ENCODE data around the gene CXCL17.
A peak's percentile ranks its signal among the peaks of the same experiment; 100 is the strongest.
"Not testable (repeated sequence)": the region's sequence is repeated elsewhere in the genome, so short reads cannot be mapped to it uniquely, and the experiment has no call there.

Gene CXCL17

GRCh38 chr19:42455621-42456081, 12.9 kb upstream of the CXCL17 start:
- ChIA-PET CTCF (interaction anchor here (1.0 to 3.2 kb wide), 9 partner anchors 11 to 140 kb away, joined by 3 to 27 read pairs (median 7); partner anchors contain the start of gene CEACAM1), POLR2A (no interaction called here)
- DNase-seq (ENCODE audit: extremely low spot score) = no peak
- no peak for TF ChIP-seq CTCF (IDR thresholded peaks at IDR 0.05; ENCODE audit: control extremely low read depth, extremely low read depth, low read depth, missing control alignments)

- ChIA-PET POLR2A (no interaction called here), CTCF (interaction anchor here (1.0 to 3.2 kb wide), 9 partner anchors 9 to 141 kb away, joined by 3 to 27 read pairs (median 7); partner anchors contain the start of gene CEACAM1)
- no peak for TF ChIP-seq CTCF (IDR thresholded peaks at IDR 0.05; ENCODE audit: control extremely low read depth, extremely low read depth, low read depth, missing control alignments)
- no peak for DNase-seq (ENCODE audit: extremely low spot score)
These were observed 12.3 kb upstream of the CXCL17 start for GRCh38 chr19:42455086-42455485.

DNA sequence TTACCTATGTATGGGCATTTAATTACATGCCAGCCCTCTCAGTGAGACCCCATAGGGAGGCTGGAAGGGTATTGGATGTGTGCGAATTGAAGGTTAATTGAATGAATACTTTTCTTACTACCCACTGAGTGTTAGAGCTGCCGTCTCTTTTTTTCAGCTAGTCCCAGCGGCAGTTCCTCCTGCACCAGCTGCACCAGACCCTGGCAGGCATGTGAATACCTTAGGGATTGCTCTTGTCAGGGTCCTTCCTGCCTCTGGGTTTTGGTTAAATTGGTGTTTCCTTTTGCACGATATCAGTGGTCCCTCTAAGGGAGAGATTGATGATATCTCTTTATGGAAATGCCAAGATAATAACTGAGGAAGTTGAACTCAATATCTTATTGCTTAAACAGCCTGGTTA, 9.8 kb upstream of the CXCL17 start:
- TF ChIP-seq CTCF (IDR thresholded peaks at IDR 0.05; ENCODE audit: control extremely low read depth, extremely low read depth, low read depth, missing control alignments) = no peak
- ChIA-PET CTCF (interaction anchor here (0.9 to 6.8 kb wide), 6 partner anchors 12 to 144 kb away, joined by 3 to 194 read pairs (median 28); partner anchors contain the start of gene CEACAM1), POLR2A (no interaction called here)
- DNase-seq (ENCODE audit: extremely low spot score) = no peak

GRCh38 chr19:42450314-42450934, 7.7 kb upstream of the CXCL17 start:
- TF ChIP-seq CTCF (IDR thresholded peaks at IDR 0.05; ENCODE audit: control extremely low read depth, extremely low read depth, low read depth, missing control alignments) = peak; percentile 84
- POLR2A ChIA-PET = interaction anchor here (0.6 kb wide), 1 partner anchor 68 kb away, joined by 4 read pairs; no protein-coding TSS in a partner anchor
- DNase-seq (ENCODE audit: extremely low spot score) = peak; percentile 86
- CTCF ChIA-PET = interaction anchor here (0.6 to 6.8 kb wide), 37 partner anchors 9 to 318 kb away, joined by 3 to 194 read pairs (median 4); partner anchors contain the start of gene CEACAM1

GRCh38 chr19:42448306-42448705, 5.6 kb upstream of the CXCL17 start:
- POLR2A ChIA-PET; DNase-seq (ENCODE audit: extremely low spot score): not testable (repeated sequence)
- CTCF ChIA-PET = interaction anchor here (6.2 to 6.8 kb wide), 2 partner anchors 8 to 82 kb away, joined by 84 to 194 read pairs; partner anchors contain the start of gene CEACAM1

DNA sequence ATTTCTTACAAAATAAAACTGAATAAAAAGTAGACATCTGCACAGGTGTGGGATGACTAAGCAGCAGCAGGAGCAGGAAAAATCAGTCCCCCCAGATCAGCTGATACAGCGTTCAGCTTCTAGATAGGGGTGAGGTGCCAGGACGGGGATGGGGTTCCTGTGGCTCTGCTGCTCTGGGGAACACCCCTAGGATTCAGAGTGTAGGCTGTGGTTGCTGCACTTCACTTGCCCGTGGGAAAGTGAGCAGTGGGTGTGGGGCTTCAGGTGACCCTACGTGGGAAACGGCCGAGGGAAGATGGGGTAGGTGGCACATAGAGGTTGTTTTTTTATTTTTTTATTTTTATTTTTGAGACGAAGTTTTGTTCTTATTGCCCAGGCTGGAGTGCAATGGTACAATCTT, 3.2 kb upstream of the CXCL17 start:
- no peak for TF ChIP-seq CTCF (IDR thresholded peaks at IDR 0.05; ENCODE audit: control extremely low read depth, extremely low read depth, low read depth, missing control alignments)
- ChIA-PET CTCF (interaction anchor here (0.6 to 2.8 kb wide), 10 partner anchors 7 to 151 kb away, joined by 3 to 17 read pairs (median 4); partner anchors contain the start of gene CEACAM1), POLR2A (no interaction called here)
- no peak for DNase-seq (ENCODE audit: extremely low spot score)

DNA sequence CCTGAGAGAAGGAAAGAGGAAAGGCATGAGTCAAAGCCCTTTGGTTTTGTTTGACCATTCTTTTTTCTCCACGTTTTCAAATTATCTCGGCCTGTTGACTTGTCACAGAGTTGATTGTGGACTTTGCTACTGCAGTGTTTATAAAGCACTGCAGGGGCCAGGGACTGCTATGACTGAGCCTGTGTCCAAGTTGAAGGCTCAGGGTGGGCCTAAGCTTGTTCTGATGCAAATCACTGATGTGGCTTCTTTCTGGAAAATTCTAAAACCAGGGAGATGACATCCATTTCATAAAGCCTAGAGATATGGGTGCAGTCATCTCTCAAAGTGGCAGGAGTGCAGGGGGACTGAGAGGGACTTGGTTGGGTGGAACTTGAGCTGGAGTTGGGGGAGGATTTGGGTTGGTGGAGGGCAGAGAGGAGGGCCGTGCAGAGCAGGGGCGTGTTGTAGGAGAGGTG, 1.2 kb upstream of the CXCL17 start:
- TF ChIP-seq CTCF (IDR thresholded peaks at IDR 0.05; ENCODE audit: control extremely low read depth, extremely low read depth, low read depth, missing control alignments) = no peak

More for the DNA sequence above, 1.2 kb upstream of the CXCL17 start:
- no peak for DNase-seq (ENCODE audit: extremely low spot score)
- CTCF ChIA-PET = interaction anchor here (2.7 to 2.8 kb wide), 2 partner anchors 10 to 85 kb away, joined by 15 to 17 read pairs; partner anchors contain the start of gene CEACAM1
- POLR2A ChIA-PET = no interaction called here

Data from GM10248 (cell line).